GM23338 (cell line): ENCODE data around the gene SLC2A4RG. TPM values are rescaled to one million over a fixed set of nuclear protein-coding genes. Genes with fewer than 3 reads are reported as not detected.

Experiments
- ATAC-seq: fragments of 200-7000 bp; cut with Tn5 transposase; 3 replicates; pipeline ENCODE4 v1.9.1; 2020
- DNase-seq: peaks from one replicate; pipeline ENCODE4 v3.0.0-alpha.2; 2015; ENCODE audit warnings: low spot score
- H2AFZ ChIP-seq: fragments of 200-600 bp; sonication (generic); 2 replicates; pipeline ENCODE4 v1.8.0; 2016; ENCODE audit warnings: antibody characterized with exemption, mild to moderate bottlenecking, moderate library complexity
- H3F3A ChIP-seq: fragments of 200-600 bp; sonication (generic); replicated peaks from 2 replicates; pipeline ENCODE4 v1.8.0; 2017; ENCODE audit warnings: antibody characterized with exemption, mixed run types, low read depth
- H3K27ac ChIP-seq: fragments of 200-600 bp; sonication (generic); 2 replicates; pipeline ENCODE4 v1.6.1; 2016; ENCODE audit warnings: low read depth
- H3K27me3 ChIP-seq: fragments of 200-600 bp; sonication (generic); 2 replicates; pipeline ENCODE4 v1.8.0; 2016; ENCODE audit warnings: mild to moderate bottlenecking, mixed run types, moderate library complexity; ENCODE audit not compliant: insufficient read depth
- H3K36me3 ChIP-seq: fragments of 200-600 bp; sonication (generic); 2 replicates; pipeline ENCODE4 v1.8.0; 2016; ENCODE audit warnings: mild to moderate bottlenecking; ENCODE audit not compliant: insufficient read depth
- H3K4me1 ChIP-seq: fragments of 200-600 bp; sonication (generic); 2 replicates; pipeline ENCODE4 v1.8.0; 2016; ENCODE audit warnings: mild to moderate bottlenecking, moderate library complexity; ENCODE audit not compliant: insufficient read depth
- H3K4me2 ChIP-seq: fragments of 200-600 bp; sonication (generic); 2 replicates; pipeline ENCODE4 v1.7.1; 2017; ENCODE audit warnings: mixed run types
- H3K4me3 ChIP-seq: fragments of 200-600 bp; sonication (generic); 2 replicates; pipeline ENCODE4 v1.6.1; 2016; ENCODE audit warnings: mixed run types
- H3K79me2 ChIP-seq: fragments of 200-600 bp; sonication (generic); replicated peaks from 2 replicates; pipeline ENCODE4 v1.8.0; 2017; ENCODE audit warnings: mild to moderate bottlenecking; ENCODE audit not compliant: insufficient read depth
- H3K9me2 ChIP-seq: fragments of 200-600 bp; sonication (generic); 2 replicates; pipeline ENCODE4 v1.8.0; 2017; ENCODE audit not compliant: insufficient read depth
- H4K20me1 ChIP-seq: fragments of 200-600 bp; sonication (generic); replicated peaks from 2 replicates; pipeline ENCODE4 v1.8.0; 2017; ENCODE audit warnings: mild to moderate bottlenecking; ENCODE audit not compliant: insufficient read depth
- H3K27ac Mint-ChIP-seq: 2 replicates; pipeline ENCODE4 v1.8.0; 2020; ENCODE audit warnings: inconsistent platforms, mild to moderate bottlenecking, moderate library complexity, mixed read lengths
- H3K27me3 Mint-ChIP-seq: 3 replicates; pipeline ENCODE4 v1.8.0; 2022; ENCODE audit warnings: low read depth, mild to moderate bottlenecking, moderate library complexity, mixed read lengths, inconsistent platforms; ENCODE audit not compliant: insufficient read depth, poor library complexity
- H3K36me3 Mint-ChIP-seq: 3 replicates; pipeline ENCODE4 v1.8.0; 2021; ENCODE audit warnings: low read depth, mild to moderate bottlenecking, inconsistent platforms, moderate library complexity, mixed read lengths
- H3K4me1 Mint-ChIP-seq: 3 replicates; pipeline ENCODE4 v1.8.0; 2020; ENCODE audit warnings: mild to moderate bottlenecking, inconsistent platforms, mixed read lengths
- H3K4me3 Mint-ChIP-seq: 3 replicates; pipeline ENCODE4 v1.8.0; 2021; ENCODE audit warnings: moderate library complexity, mild to moderate bottlenecking, inconsistent platforms, mixed read lengths
- H3K9me3 Mint-ChIP-seq: 3 replicates; pipeline ENCODE4 v1.8.0; 2020; ENCODE audit warnings: moderate library complexity, mild to moderate bottlenecking, inconsistent platforms, mixed read lengths
- EZH2phosphoT487 ChIP-seq: fragments of 200-600 bp; sonication (generic); IDR thresholded peaks from one replicate; pipeline ENCODE4 v1.8.1; 2018; ENCODE audit warnings: antibody characterized with exemption; ENCODE audit not compliant: unreplicated experiment
- JUNB ChIP-seq: IDR thresholded peaks from one replicate; pipeline ENCODE4 v1.6.1; 2016; ENCODE audit warnings: antibody characterized with exemption; ENCODE audit not compliant: unreplicated experiment
- polyA plus RNA-seq: library from polyadenylated mRNA; unstranded; fragments of >200 nt; fragmentation: Nextera tagmentation; extraction: Ambion mirVana; gene quantifications from 2 replicates; pipeline ENCODE4 v1.2.1, GENCODE V29; 2016
- total RNA-seq: library from RNA; depleted of rRNA; stranded (reverse); fragments of >200 nt; shearing (Covaris generic); gene quantifications from 2 replicates; pipeline ENCODE4 v1.2.3, GENCODE V29; 2014
- TF ChIP-seq, protein P1 (sequence below): IDR thresholded peaks from 2 replicates; pipeline ENCODE4 v1.6.1; 2016; ENCODE audit warnings: antibody characterized with exemption
- TF ChIP-seq, protein P2 (sequence below): fragments of 250-450 bp; sonication (Bioruptor Pico); IDR thresholded peaks from 2 replicates; pipeline ENCODE4 v1.5.0; 2020; ENCODE audit warnings: mild to moderate bottlenecking, moderate library complexity

SLC2A4RG gene
- total and polyA plus RNA-seq, 2 experiments from 2014 or later, result 22.8 to 42.0 TPM

DNA sequence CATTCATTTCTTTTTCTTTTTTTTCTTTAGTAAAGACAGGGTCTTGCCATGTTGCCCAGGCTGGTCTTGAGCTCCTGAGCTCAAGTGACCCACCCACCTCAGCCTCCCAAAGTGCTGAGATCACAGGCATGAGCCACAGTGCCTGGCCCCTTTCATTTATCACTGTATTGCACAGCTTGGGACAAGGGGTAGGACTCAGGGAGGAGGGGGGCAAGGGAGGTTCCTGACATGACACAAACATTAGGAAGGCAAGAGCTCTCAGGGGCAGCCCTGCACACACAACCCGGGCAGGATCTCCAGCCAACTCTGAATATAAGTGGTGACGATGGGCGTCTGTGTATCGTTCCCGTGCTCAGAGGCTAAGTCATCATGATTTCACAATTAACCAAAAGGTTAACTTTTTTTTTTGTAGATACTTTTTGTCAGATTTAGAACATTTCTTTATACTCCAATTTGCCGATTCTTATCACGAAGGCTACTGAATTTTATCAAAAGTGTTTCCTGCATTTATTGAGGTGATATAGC lies 19.9 kb downstream of the SLC2A4RG start (continued):
- TF ChIP-seq EZH2phosphoT487, result no peak
- TF ChIP-seq, protein P1, sequence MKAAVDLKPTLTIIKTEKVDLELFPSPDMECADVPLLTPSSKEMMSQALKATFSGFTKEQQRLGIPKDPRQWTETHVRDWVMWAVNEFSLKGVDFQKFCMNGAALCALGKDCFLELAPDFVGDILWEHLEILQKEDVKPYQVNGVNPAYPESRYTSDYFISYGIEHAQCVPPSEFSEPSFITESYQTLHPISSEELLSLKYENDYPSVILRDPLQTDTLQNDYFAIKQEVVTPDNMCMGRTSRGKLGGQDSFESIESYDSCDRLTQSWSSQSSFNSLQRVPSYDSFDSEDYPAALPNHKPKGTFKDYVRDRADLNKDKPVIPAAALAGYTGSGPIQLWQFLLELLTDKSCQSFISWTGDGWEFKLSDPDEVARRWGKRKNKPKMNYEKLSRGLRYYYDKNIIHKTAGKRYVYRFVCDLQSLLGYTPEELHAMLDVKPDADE, result no peak

DNA sequence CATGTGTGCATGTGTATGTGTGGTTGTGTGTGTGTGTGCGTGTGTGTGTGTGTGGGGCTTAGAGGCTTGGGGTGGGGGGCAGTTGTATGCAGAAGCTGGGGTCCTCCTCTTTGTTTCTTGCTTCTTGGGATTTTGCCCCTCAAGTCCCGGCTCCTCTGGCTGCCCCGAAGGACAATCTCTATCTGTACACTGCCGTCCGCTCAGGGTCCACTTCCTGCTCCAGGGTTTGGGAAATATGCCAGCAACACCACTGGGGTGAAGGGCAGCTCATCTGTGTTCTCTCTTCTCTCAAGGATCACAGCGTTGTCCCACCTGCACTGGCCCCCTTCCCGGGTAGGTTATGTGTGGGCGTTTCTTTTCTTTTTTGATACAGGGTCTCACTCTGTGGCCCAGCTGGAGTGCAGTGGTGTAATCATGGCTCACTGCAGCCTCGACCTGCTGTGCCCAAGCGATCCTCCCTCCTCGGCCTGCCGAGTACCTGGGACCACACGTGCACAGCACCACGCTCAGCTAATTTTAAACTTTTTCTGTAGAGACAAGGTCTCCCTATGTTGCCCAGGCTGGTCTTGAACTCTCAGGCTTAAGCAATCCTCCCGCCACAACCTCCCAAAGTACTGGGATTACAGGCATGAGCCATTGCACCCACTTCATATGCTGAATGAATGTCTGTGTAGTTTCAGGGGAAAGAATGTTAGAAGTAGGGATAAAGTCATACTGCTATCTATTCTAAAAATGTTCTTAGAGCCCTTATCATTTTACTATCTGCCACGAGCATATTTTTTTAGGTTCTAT lies 25.7 kb downstream of the SLC2A4RG start:
- H3K4me3 ChIP-seq, result no peak overlapping the region
- peaks cover 20% of the 10 kb centered on the region for H3K36me3 Mint-ChIP-seq

More for the DNA sequence above, 25.7 kb downstream of the SLC2A4RG start:
- no peaks in the 10 kb centered on the region; the same call in 2 of the 3 replicates for H3K9me3 Mint-ChIP-seq
- H3K4me1 ChIP-seq, result no peaks in the 10 kb centered on the region
- H3K27ac Mint-ChIP-seq, result no peak overlapping the region
- no peak for ATAC-seq
- H3K27me3 ChIP-seq, result no peaks in the 10 kb centered on the region
- H2AFZ ChIP-seq, result no peak overlapping the region
- no peaks in the 10 kb centered on the region; the same call in 2 of the 3 replicates for H3K4me1 Mint-ChIP-seq
- H3K27ac ChIP-seq, result no peak overlapping the region
- H4K20me1 ChIP-seq, result no peaks in the 10 kb centered on the region; the same call in 1 of the 2 replicates
- no peaks in the 10 kb centered on the region for H3K36me3 ChIP-seq
- H3K27me3 Mint-ChIP-seq, result peaks cover 2% of the 10 kb centered on the region
- no peak for DNase-seq
- no peak overlapping the region for H3K4me3 Mint-ChIP-seq
- H3K9me2 ChIP-seq, result no peaks in the 10 kb centered on the region
- TF ChIP-seq, protein P2, sequence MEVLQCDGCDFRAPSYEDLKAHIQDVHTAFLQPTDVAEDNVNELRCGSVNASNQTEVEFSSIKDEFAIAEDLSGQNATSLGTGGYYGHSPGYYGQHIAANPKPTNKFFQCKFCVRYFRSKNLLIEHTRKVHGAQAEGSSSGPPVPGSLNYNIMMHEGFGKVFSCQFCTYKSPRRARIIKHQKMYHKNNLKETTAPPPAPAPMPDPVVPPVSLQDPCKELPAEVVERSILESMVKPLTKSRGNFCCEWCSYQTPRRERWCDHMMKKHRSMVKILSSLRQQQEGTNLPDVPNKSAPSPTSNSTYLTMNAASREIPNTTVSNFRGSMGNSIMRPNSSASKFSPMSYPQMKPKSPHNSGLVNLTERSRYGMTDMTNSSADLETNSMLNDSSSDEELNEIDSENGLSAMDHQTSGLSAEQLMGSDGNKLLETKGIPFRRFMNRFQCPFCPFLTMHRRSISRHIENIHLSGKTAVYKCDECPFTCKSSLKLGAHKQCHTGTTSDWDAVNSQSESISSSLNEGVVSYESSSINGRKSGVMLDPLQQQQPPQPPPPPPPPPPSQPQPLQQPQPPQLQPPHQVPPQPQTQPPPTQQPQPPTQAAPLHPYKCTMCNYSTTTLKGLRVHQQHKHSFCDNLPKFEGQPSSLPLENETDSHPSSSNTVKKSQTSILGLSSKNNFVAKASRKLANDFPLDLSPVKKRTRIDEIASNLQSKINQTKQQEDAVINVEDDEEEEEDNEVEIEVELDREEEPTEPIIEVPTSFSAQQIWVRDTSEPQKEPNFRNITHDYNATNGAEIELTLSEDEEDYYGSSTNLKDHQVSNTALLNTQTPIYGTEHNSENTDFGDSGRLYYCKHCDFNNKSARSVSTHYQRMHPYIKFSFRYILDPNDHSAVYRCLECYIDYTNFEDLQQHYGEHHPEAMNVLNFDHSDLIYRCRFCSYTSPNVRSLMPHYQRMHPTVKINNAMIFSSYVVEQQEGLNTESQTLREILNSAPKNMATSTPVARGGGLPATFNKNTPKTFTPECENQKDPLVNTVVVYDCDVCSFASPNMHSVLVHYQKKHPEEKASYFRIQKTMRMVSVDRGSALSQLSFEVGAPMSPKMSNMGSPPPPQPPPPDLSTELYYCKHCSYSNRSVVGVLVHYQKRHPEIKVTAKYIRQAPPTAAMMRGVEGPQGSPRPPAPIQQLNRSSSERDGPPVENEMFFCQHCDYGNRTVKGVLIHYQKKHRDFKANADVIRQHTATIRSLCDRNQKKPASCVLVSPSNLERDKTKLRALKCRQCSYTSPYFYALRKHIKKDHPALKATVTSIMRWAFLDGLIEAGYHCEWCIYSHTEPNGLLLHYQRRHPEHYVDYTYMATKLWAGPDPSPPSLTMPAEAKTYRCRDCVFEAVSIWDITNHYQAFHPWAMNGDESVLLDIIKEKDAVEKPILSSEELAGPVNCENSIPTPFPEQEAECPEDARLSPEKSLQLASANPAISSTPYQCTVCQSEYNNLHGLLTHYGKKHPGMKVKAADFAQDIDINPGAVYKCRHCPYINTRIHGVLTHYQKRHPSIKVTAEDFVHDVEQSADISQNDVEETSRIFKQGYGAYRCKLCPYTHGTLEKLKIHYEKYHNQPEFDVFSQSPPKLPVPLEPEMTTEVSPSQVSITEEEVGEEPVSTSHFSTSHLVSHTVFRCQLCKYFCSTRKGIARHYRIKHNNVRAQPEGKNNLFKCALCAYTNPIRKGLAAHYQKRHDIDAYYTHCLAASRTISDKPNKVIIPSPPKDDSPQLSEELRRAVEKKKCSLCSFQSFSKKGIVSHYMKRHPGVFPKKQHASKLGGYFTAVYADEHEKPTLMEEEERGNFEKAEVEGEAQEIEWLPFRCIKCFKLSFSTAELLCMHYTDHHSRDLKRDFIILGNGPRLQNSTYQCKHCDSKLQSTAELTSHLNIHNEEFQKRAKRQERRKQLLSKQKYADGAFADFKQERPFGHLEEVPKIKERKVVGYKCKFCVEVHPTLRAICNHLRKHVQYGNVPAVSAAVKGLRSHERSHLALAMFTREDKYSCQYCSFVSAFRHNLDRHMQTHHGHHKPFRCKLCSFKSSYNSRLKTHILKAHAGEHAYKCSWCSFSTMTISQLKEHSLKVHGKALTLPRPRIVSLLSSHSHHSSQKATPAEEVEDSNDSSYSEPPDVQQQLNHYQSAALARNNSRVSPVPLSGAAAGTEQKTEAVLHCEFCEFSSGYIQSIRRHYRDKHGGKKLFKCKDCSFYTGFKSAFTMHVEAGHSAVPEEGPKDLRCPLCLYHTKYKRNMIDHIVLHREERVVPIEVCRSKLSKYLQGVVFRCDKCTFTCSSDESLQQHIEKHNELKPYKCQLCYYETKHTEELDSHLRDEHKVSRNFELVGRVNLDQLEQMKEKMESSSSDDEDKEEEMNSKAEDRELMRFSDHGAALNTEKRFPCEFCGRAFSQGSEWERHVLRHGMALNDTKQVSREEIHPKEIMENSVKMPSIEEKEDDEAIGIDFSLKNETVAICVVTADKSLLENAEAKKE, result no peak
- no peak for TF ChIP-seq JUNB
- H3F3A ChIP-seq, result 0 out of 2 replicates have a peak, but pooled peaks cover 7% of the 10 kb centered on the region
- H3K79me2 ChIP-seq, result no peaks in the 10 kb centered on the region
- H3K4me2 ChIP-seq, result no peak overlapping the region
